H9 (cell line): ENCODE measurements around the gene LDHAL6B. TPM values are rescaled to one million over a fixed set of nuclear protein-coding genes. Genes with fewer than 3 reads are reported as not detected.

Experiments
- DNase-seq: peaks from one replicate; pipeline ENCODE4 v3.0.0-alpha.2; 2017
- H2AFZ ChIP-seq: one replicate; pipeline ENCODE4 v1.6.1; 2013; ENCODE audit warnings: mild to moderate bottlenecking, low read length, control low read depth, moderate library complexity
- H2AK5ac ChIP-seq: 2 replicates; pipeline ENCODE4 v1.6.1; 2013; ENCODE audit warnings: low read length, control low read depth, mixed read lengths; ENCODE audit not compliant: insufficient read length
- H2BK120ac ChIP-seq: one replicate; pipeline ENCODE4 v1.6.1; 2013; ENCODE audit warnings: low read depth, mild to moderate bottlenecking, low read length, control low read depth, inconsistent platforms; ENCODE audit not compliant: poor library complexity, severe bottlenecking
- H2BK12ac ChIP-seq: 2 replicates; pipeline ENCODE4 v1.6.1; 2013; ENCODE audit warnings: low read length, control low read depth, mixed read lengths, low read depth; ENCODE audit not compliant: insufficient read length
- H2BK15ac ChIP-seq: 2 replicates; pipeline ENCODE4 v1.6.1; 2013; ENCODE audit warnings: low read depth, low read length, control low read depth
- H2BK20ac ChIP-seq: one replicate; pipeline ENCODE4 v1.6.1; 2013; ENCODE audit warnings: low read depth, mild to moderate bottlenecking, low read length, control low read depth, inconsistent platforms; ENCODE audit not compliant: poor library complexity, severe bottlenecking
- H2BK5ac ChIP-seq: 2 replicates; pipeline ENCODE4 v1.6.1; 2013; ENCODE audit warnings: low read length, control low read depth, mixed read lengths; ENCODE audit not compliant: insufficient read length
- H3K14ac ChIP-seq: 2 replicates; pipeline ENCODE4 v1.6.1; 2013; ENCODE audit warnings: low read length, control low read depth; ENCODE audit not compliant: insufficient read depth
- H3K18ac ChIP-seq: 2 replicates; pipeline ENCODE4 v1.6.1; 2013; ENCODE audit warnings: low read depth, mild to moderate bottlenecking, mixed read lengths, low read length, control low read depth; ENCODE audit not compliant: insufficient read length
- H3K23ac ChIP-seq: 2 replicates; pipeline ENCODE4 v1.6.1; 2013; ENCODE audit warnings: low read length, control low read depth, mixed read lengths, low read depth; ENCODE audit not compliant: insufficient read length
- H3K23me2 ChIP-seq: 2 replicates; pipeline ENCODE4 v1.6.1; 2013; ENCODE audit warnings: low read depth, mild to moderate bottlenecking, mixed read lengths, low read length, control low read depth; ENCODE audit not compliant: insufficient read length, poor library complexity, severe bottlenecking
- H3K27ac ChIP-seq: 2 replicates; pipeline ENCODE4 v1.5.1; 2013; ENCODE audit warnings: low read length, control low read depth, mixed read lengths, low read depth; ENCODE audit not compliant: insufficient read length
- H3K27me3 ChIP-seq: 2 replicates; pipeline ENCODE4 v1.6.1; 2013; ENCODE audit warnings: low read length, control low read depth, inconsistent platforms; ENCODE audit not compliant: insufficient read depth
- H3K4ac ChIP-seq: 2 replicates; pipeline ENCODE4 v1.6.1; 2013; ENCODE audit warnings: low read depth, mild to moderate bottlenecking, control low read depth, inconsistent platforms, low read length, moderate library complexity
- H3K4me1 ChIP-seq: 2 replicates; pipeline ENCODE4 v1.6.1; 2013; ENCODE audit warnings: low read length, control low read depth, inconsistent platforms; ENCODE audit not compliant: insufficient read depth
- H3K4me2 ChIP-seq: 2 replicates; pipeline ENCODE4 v1.6.1; 2013; ENCODE audit warnings: low read length, control low read depth, mixed read lengths; ENCODE audit not compliant: insufficient read length, insufficient read depth
- H3K56ac ChIP-seq: 2 replicates; pipeline ENCODE4 v1.6.1; 2013; ENCODE audit warnings: low read depth, mild to moderate bottlenecking, mixed read lengths, low read length, control low read depth; ENCODE audit not compliant: insufficient read length
- H3K79me1 ChIP-seq: 2 replicates; pipeline ENCODE4 v1.6.1; 2013; ENCODE audit warnings: low read depth, mild to moderate bottlenecking, moderate library complexity, low read length, control low read depth, inconsistent platforms; ENCODE audit not compliant: insufficient read depth, poor library complexity, severe bottlenecking
- H3K79me2 ChIP-seq: 2 replicates; pipeline ENCODE4 v1.6.1; 2013; ENCODE audit warnings: low read length, control low read depth, inconsistent platforms; ENCODE audit not compliant: insufficient read depth
- H3K9ac ChIP-seq: 2 replicates; pipeline ENCODE4 v1.6.1; 2013; ENCODE audit warnings: low read length, control low read depth, mixed read lengths; ENCODE audit not compliant: insufficient read length; ENCODE audit errors: extremely low read depth
- H3K9me3 ChIP-seq: one replicate; pipeline ENCODE4 v1.6.1; 2013; ENCODE audit warnings: low read depth, low read length, inconsistent platforms; ENCODE audit not compliant: control insufficient read depth
- H3T11ph ChIP-seq: one replicate; pipeline ENCODE4 v1.6.1; 2013; ENCODE audit warnings: mild to moderate bottlenecking, low read length, control low read depth, inconsistent platforms
- H4K20me1 ChIP-seq: one replicate; pipeline ENCODE4 v1.6.1; 2013; ENCODE audit not compliant: control insufficient read depth, insufficient read length, insufficient read depth
- H4K5ac ChIP-seq: 2 replicates; pipeline ENCODE4 v1.6.1; 2013; ENCODE audit warnings: low read depth, mild to moderate bottlenecking, mixed read lengths, low read length, control low read depth; ENCODE audit not compliant: insufficient read length
- H4K8ac ChIP-seq: replicated peaks from 2 replicates; pipeline ENCODE4 v1.6.1; 2013; ENCODE audit warnings: low read length, control low read depth, mixed read lengths, low read depth; ENCODE audit not compliant: insufficient read length
- H4K91ac ChIP-seq: 2 replicates; pipeline ENCODE4 v1.6.1; 2013; ENCODE audit warnings: low read depth, mild to moderate bottlenecking, moderate library complexity, mixed read lengths, low read length, control low read depth; ENCODE audit not compliant: insufficient read length
- H3K27ac Mint-ChIP-seq, 3 experiments: 2 replicates in 2 of 3; 3 replicates in 1 of 3; pipeline ENCODE4 v1.8.0; 2020 to 2021; ENCODE audit warnings: mixed read lengths in 3 of 3, mild to moderate bottlenecking in 1 of 3, moderate library complexity in 1 of 3
- H3K27me3 Mint-ChIP-seq: 2 replicates; pipeline ENCODE4 v1.8.0; 2021; ENCODE audit warnings: low read depth, mild to moderate bottlenecking, moderate library complexity, mixed read lengths
- H3K36me3 Mint-ChIP-seq, 3 experiments: 2 replicates in 2 of 3; 3 replicates in 1 of 3; pipeline ENCODE4 v1.8.0; 2020 to 2021; ENCODE audit warnings: low read depth in 3 of 3, mixed read lengths in 3 of 3; ENCODE audit not compliant: insufficient read depth in 1 of 3
- H3K4me1 Mint-ChIP-seq, 2 experiments: 2 replicates each; pipeline ENCODE4 v1.8.0; 2020; ENCODE audit warnings: mixed read lengths in 2 of 2
- H3K4me3 Mint-ChIP-seq, 2 experiments: 2 replicates in 1 of 2; 3 replicates in 1 of 2; pipeline ENCODE4 v1.8.0; 2020 to 2021; ENCODE audit warnings: mild to moderate bottlenecking in 2 of 2, mixed read lengths in 2 of 2, moderate library complexity in 1 of 2
- H3K9me3 Mint-ChIP-seq, 2 experiments: 2 replicates in 1 of 2; 3 replicates in 1 of 2; pipeline ENCODE4 v1.8.0; 2020; ENCODE audit warnings: mild to moderate bottlenecking in 2 of 2, mixed read lengths in 2 of 2, moderate library complexity in 1 of 2
- WGBS: extraction: QIAGEN DNeasy Blood & Tissue Kit; methylation state at CpG from one replicate; pipeline ENCODE4 v1.1.7; 2013; ENCODE audit warnings: missing lambda C conversion rate, low lambda C conversion rate, mixed read lengths; ENCODE audit not compliant: insufficient read length; ENCODE audit errors: extremely low coverage; 5-methylcytosine and 5-hydroxymethylcytosine counted together
- total RNA-seq: library from RNA; stranded (reverse); gene quantifications from 2 replicates; pipeline ENCODE4 v1.2.1, GENCODE V29; 2021
- TF ChIP-seq, protein P1 (sequence below): fragments of 200-600 bp; sonication (generic); conservative IDR thresholded peaks from 3 replicates; pipeline ENCODE4 v1.8.0; 2021; ENCODE audit warnings: antibody characterized with exemption, mild to moderate bottlenecking

Gene LDHAL6B
- total RNA-seq, 1 experiment from 2014 or later, result not detected

DNA sequence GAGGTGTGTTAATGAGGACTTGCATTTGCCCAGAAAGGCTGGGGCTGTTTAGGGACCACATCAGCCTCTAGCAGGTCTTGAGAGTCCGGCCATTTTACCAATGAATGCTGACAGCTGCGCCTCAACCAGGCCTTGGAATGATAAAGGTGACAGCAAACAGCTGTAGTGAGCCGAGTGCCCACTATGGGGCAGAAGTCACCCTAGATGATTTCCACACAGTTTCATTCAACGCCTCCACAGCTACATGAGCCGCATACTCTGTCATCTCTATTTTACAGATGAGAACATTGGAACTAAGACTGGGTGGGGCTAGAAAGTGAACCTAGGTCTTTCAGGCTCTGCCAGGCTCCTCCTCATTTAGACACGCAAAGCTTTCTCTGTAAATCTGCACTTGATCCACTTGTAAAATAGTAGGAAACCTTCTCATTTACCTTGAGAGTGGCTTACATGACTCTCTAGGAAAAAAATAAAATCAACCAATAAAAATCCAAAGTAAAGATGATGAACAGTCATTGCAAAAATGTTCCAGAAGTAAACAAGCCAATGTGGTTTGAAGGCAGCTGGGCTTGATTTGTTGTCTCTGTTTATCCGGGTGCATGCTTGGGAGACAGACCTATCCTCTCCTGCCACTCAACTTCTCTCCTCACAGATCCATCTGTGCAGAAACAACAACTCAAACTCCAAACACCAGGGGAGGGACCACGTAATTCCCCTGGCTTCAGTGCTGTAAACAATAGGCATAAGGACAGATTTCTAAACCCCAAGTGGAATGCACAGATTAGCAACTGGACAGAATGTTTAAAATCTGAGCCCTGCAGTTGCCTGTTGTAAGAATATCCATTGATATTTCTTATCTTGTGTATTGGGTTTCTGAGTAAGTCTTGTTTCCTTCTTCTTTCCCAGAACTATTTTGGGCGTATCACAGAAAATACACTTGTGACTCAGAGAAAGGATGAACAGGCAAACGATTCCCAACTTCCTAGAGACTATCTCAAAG lies 31.5 kb upstream of the LDHAL6B start:
- DNase-seq, result peak; percentile 58
- Histone ChIP-seq H4K5ac (no peak overlapping the region), H3K4me1 (0 out of 2 replicates have a peak, but pooled peaks cover 2% of the 10 kb centered on the region), H3K23me2 (no peaks in the 10 kb centered on the region), H4K20me1 (no peaks in the 10 kb centered on the region), H3K14ac (no peak overlapping the region), H2BK5ac (no peak overlapping the region), H2AFZ (no peak overlapping the region), H2BK120ac (no peak overlapping the region), H3K27me3 (no peaks in the 10 kb centered on the region), H3K27ac (no peak overlapping the region), H2AK5ac (no peak overlapping the region), H3K18ac (no peak overlapping the region), H3K23ac (no peak overlapping the region), H4K8ac (no peak overlapping the region), H4K91ac (no peak overlapping the region), H3K4me2 (no peak overlapping the region), H3K56ac (no peak overlapping the region), H3K9ac (no peak overlapping the region), H3T11ph (no peak overlapping the region), H3K79me2 (no peaks in the 10 kb centered on the region), H3K9me3 (no peaks in the 10 kb centered on the region), H3K79me1 (no peaks in the 10 kb centered on the region), H2BK15ac (no peak overlapping the region), H3K4ac (no peak overlapping the region), H2BK12ac (no peak overlapping the region), H2BK20ac (no peak overlapping the region)
- no peak overlapping the region for H3K4me3 Mint-ChIP-seq
- peaks cover 10 to 74% (median 43%) of the 10 kb centered on the region in 3 experiments; a peak in 6 of 7 replicates for H3K36me3 Mint-ChIP-seq
- no CpG with 5 or more reads among the region's 10 CpGs for WGBS
- H3K27ac Mint-ChIP-seq, result peak overlapping the region; percentile 60 to 88 (median 76); a peak in 3 of 7 replicates
- no peaks in the 10 kb centered on the region for H3K27me3 Mint-ChIP-seq
- TF ChIP-seq, protein P1, sequence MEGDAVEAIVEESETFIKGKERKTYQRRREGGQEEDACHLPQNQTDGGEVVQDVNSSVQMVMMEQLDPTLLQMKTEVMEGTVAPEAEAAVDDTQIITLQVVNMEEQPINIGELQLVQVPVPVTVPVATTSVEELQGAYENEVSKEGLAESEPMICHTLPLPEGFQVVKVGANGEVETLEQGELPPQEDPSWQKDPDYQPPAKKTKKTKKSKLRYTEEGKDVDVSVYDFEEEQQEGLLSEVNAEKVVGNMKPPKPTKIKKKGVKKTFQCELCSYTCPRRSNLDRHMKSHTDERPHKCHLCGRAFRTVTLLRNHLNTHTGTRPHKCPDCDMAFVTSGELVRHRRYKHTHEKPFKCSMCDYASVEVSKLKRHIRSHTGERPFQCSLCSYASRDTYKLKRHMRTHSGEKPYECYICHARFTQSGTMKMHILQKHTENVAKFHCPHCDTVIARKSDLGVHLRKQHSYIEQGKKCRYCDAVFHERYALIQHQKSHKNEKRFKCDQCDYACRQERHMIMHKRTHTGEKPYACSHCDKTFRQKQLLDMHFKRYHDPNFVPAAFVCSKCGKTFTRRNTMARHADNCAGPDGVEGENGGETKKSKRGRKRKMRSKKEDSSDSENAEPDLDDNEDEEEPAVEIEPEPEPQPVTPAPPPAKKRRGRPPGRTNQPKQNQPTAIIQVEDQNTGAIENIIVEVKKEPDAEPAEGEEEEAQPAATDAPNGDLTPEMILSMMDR, result peak; percentile 72
- H3K9me3 Mint-ChIP-seq, result no peaks in the 10 kb centered on the region
- peaks cover 7 to 9% of the 10 kb centered on the region in 2 experiments; a peak in 3 of 4 replicates for H3K4me1 Mint-ChIP-seq
